Tibial nerve (tissue), 4 donors: ENCODE results near the gene FCRLA. TPM values are rescaled to one million over a fixed set of nuclear protein-coding genes. Genes with fewer than 3 reads are reported as not detected.
"Not testable (repeated sequence)": the region's sequence is repeated elsewhere in the genome, so short reads cannot be mapped to it uniquely, and the experiment has no call there.

ENCODE experiments used
- DNase-seq, 2 donors: peaks; one replicate each; pipeline ENCODE4 v3.0.0-alpha.2; 2019; ENCODE audit warnings: low spot score in 2 of 2
- H3K27ac ChIP-seq, 4 donors: fragments of 200-600 bp; sonication (generic) in 3 of 4; one replicate each; pipeline ENCODE4 v1.5.1; 2017 to 2019; ENCODE audit warnings: mild to moderate bottlenecking in 1 of 4
- H3K27me3 ChIP-seq, 2 donors: fragments of 200-600 bp; sonication (generic) in 1 of 2; one replicate each; pipeline versions ENCODE4 v1.5.1 to v1.6.0; 2017 to 2019
- H3K36me3 ChIP-seq, 3 donors: fragments of 200-600 bp; sonication (generic); one replicate each; pipeline ENCODE4 v1.5.1; 2018 to 2019
- H3K4me1 ChIP-seq, 4 donors: fragments of 200-600 bp; sonication (generic) in 3 of 4; one replicate each; pipeline ENCODE4 v1.5.1; 2017 to 2019
- H3K4me3 ChIP-seq, 4 donors: fragments of 200-600 bp; sonication (generic) in 3 of 4; one replicate each; pipeline ENCODE4 v1.5.1; 2017 to 2019; ENCODE audit warnings: mild to moderate bottlenecking in 1 of 4, moderate library complexity in 1 of 4
- H3K9me3 ChIP-seq, 4 donors: fragments of 200-600 bp; sonication (generic) in 3 of 4; one replicate each; pipeline ENCODE4 v1.5.1; 2017 to 2019
- EP300 ChIP-seq, 2 donors: sonication (generic); formaldehyde crosslinking; IDR thresholded peaks; one replicate each; pipeline ENCODE4 v1.6.1; 2017; ENCODE audit warnings: antibody characterized with exemption in 2 of 2, mild to moderate bottlenecking in 1 of 2
- POLR2A ChIP-seq, 2 donors: fragments of 450-650 bp; IDR thresholded peaks; one replicate each; pipeline ENCODE4 v1.6.1; 2017; ENCODE audit warnings: antibody characterized with exemption in 2 of 2, mild to moderate bottlenecking in 2 of 2, moderate library complexity in 2 of 2
- WGBS, 2 donors: methylation state at CpG; one replicate each; pipeline ENCODE4 v1.1.5; 2018; 5-methylcytosine and 5-hydroxymethylcytosine counted together
- total RNA-seq, 4 donors: library from RNA; depleted of rRNA; stranded (reverse); fragments of >200 nt; gene quantifications; one replicate each; pipeline ENCODE4 v1.1.0, GENCODE V29; 2016
- TF ChIP-seq, protein P1 (sequence below), 5 experiments: fragments of 200-600 bp in 3 of 5; fragments of 450-650 bp in 2 of 5; sonication (generic) in 3 of 5; IDR thresholded peaks; one replicate each; pipeline ENCODE4 v1.5.1; 2016 to 2019; ENCODE audit warnings: antibody characterized with exemption in 5 of 5, mild to moderate bottlenecking in 3 of 5, moderate library complexity in 2 of 5

FCRLA gene
- total RNA-seq, 4 donors from 2014 or later: 0.60 to 2.1 (median 1.1) TPM; not detected in 1

DNA sequence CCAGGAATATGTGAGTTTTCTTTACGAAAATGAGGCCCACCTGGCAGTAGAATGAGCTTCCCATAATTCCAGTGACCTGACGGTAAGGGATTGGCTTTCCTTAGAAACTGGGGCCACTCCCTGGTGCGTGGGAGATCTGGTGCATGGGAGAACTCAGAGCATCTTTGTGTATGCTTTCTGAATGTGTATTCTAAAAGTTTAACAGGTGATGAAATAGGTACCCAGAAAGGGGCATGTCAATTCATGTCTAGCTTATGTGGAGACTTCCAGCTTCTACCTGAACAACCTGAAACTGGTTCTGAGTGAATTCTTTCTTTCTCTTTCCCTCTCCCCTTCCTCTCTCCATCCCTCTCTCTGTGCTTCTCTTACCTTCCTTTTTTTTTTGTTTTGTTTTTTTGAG is 15.2 kb upstream of the FCRLA start:
- no peak for TF ChIP-seq EP300 (IDR thresholded peaks at IDR 0.05)
- no peak for TF ChIP-seq POLR2A (IDR thresholded peaks at IDR 0.05)
- TF ChIP-seq, protein P1, sequence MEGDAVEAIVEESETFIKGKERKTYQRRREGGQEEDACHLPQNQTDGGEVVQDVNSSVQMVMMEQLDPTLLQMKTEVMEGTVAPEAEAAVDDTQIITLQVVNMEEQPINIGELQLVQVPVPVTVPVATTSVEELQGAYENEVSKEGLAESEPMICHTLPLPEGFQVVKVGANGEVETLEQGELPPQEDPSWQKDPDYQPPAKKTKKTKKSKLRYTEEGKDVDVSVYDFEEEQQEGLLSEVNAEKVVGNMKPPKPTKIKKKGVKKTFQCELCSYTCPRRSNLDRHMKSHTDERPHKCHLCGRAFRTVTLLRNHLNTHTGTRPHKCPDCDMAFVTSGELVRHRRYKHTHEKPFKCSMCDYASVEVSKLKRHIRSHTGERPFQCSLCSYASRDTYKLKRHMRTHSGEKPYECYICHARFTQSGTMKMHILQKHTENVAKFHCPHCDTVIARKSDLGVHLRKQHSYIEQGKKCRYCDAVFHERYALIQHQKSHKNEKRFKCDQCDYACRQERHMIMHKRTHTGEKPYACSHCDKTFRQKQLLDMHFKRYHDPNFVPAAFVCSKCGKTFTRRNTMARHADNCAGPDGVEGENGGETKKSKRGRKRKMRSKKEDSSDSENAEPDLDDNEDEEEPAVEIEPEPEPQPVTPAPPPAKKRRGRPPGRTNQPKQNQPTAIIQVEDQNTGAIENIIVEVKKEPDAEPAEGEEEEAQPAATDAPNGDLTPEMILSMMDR (IDR thresholded peaks at IDR 0.05): no peak
- WGBS, 2 donors: 66 to 70% methylated on average over 3 of the region's 3 CpGs

DNA sequence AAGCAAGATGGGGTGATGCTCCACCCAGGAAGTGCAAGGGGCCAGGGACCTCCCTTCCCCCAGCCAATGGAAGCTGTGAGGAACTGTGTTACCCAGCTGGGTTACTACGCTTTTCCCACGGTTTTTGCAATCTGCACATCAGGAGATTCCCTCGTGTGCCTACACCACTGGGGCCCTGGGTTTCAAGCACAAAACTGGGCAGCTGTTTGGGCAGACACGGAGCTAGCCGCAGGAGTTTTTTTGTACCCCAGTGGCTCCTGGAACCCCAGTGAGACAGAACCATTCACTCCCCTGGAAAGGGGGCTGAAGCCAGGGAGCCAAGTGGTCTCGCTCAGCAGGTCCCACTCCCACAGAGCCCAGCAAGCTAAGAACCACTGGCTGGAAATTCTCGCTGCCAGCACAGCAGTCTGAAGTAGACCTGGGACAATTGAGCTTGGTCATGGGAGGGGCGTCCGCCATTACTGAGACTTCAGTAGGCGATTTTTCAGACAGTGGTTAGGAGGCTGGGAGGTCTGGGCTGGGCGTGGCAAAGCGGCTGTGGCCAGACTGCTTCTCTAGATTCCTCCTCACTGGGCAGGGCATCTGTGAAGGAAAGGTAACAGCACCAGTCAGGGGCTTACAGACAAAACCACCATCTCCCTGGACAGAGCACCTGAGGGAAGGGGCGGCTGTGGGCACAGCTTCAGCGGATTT is 13.9 kb upstream of the FCRLA start:
- H3K27ac ChIP-seq, H3K4me3 ChIP-seq, H3K36me3 ChIP-seq, H3K4me1 ChIP-seq, H3K27me3 ChIP-seq, DNase-seq, H3K9me3 ChIP-seq: not testable (repeated sequence)
- 83 to 91% methylated on average over 11 to 13 of the region's 14 CpGs for WGBS, 2 donors

More for the DNA sequence above, 15.2 kb upstream of the FCRLA start:
- Histone ChIP-seq H3K4me3 (no peak overlapping the region), H3K27me3 (no peaks in the 10 kb centered on the region), H3K9me3 (no peaks in the 10 kb centered on the region), H3K4me1 (no peaks in the 10 kb centered on the region), H3K36me3 (no peaks in the 10 kb centered on the region), H3K27ac (no peak overlapping the region)
- no peak for DNase-seq

DNA sequence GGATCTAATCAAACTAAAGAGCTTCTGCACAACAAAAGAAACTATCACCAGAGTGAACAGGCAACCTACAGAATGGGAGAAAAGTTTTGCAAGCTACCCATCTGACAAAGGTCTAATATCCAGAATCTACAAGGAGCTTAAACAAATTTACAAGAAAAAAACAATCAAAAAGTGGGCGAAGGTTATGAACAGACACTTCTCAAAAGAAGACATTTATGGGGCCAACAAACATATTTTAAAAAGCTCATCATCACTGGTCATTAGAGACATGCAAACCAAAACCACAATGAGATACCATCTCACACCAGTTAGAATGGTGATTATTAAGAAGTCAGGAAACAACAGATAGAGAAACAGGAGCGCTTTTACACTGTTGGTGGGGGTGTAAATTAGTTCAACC is 8.7 kb upstream of the FCRLA start:
- not testable (repeated sequence) for H3K9me3 ChIP-seq, H3K27ac ChIP-seq, H3K36me3 ChIP-seq, H3K4me3 ChIP-seq, H3K27me3 ChIP-seq, H3K4me1 ChIP-seq, DNase-seq
- WGBS, 2 donors: 87 to 91% methylated on average over 2 of the region's 2 CpGs

DNA sequence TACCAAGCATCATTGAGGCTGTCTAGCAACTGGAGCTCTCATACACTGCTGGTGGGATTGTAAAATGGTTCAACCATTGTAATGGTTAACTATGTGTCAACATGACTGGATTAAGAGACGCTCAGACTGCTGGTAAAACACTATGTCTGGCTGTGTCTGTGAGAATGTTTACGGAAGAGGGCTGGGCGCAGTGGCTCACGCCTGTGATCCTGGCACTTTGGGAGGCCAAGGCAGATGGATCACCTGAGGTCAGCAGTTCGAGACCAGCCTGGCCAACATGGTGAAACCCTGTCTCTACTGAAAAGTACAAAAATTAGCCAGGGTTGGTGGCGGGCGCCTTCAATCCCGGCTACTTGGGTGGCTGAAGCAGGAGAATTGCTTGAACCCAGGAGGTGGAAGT is 4.8 kb upstream of the FCRLA start:
- H3K4me1 ChIP-seq: peaks cover 0 to 8% (median 5%) of the 10 kb centered on the region in 4 donors
- no peak overlapping the region for H3K4me3 ChIP-seq
- no peaks in the 10 kb centered on the region for H3K9me3 ChIP-seq
- no peak for DNase-seq
- H3K36me3 ChIP-seq: no peaks in the 10 kb centered on the region
- H3K27ac ChIP-seq: no peak overlapping the region
- WGBS, 2 donors: 79 to 85% methylated on average over 8 of the region's 8 CpGs
- TF ChIP-seq EP300 (IDR thresholded peaks at IDR 0.05) (no peak), POLR2A (IDR thresholded peaks at IDR 0.05) (no peak)
- TF ChIP-seq, protein P1 (IDR thresholded peaks at IDR 0.05): no peak
- H3K27me3 ChIP-seq: no peaks in the 10 kb centered on the region

DNA sequence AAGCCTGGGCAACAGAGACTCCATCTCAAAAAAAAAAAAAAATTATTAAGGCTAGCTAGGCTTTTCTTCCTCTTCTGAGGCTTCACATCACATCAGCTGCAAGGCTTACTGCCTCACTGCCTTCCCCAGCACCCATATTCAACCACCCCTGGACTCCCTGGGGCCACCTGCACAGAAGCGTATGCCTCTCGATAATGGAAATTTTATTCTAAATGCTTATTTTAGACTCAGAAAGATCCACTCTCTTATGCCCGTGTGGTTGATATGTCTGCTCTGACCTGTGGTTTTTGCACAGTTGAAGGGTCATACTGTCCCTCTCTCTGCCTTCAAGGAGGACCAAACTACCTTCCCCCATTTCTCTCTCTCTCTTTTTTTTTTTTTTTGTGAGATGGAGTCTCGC is 1.5 kb upstream of the FCRLA start:
- H3K36me3 ChIP-seq: no peaks in the 10 kb centered on the region
- peaks cover 0 to 8% (median 5%) of the 10 kb centered on the region in 4 donors for H3K4me1 ChIP-seq
- no peaks in the 10 kb centered on the region for H3K27me3 ChIP-seq
- TF ChIP-seq EP300 (IDR thresholded peaks at IDR 0.05) (no peak), POLR2A (IDR thresholded peaks at IDR 0.05) (no peak)
- TF ChIP-seq, protein P1 (IDR thresholded peaks at IDR 0.05): no peak
- no peak overlapping the region for H3K27ac ChIP-seq
- H3K4me3 ChIP-seq: no peak overlapping the region
- 85 to 94% methylated on average over 4 of the region's 4 CpGs for WGBS, 2 donors
- no peaks in the 10 kb centered on the region for H3K9me3 ChIP-seq
- no peak for DNase-seq

DNA sequence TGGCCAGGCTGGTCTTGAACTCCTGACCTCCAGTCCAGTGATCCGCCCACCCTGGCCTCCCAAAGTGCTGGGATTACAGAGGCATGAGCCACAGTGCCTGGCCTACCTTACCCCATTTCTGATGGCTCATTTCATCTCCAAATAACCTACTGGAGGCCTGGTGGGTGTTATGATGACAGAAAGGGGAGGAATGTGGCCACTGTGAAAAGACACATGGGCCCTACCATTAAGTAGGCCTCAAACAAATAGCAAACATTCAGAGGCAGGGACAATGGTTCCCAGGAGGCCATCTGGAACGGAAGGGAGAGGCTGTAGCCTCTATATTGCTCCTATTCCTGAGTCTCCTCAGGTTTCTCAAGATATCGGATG is 932 bp upstream of the FCRLA start:
- no peaks in the 10 kb centered on the region for H3K27me3 ChIP-seq
- no peaks in the 10 kb centered on the region for H3K9me3 ChIP-seq
- peak overlapping the region in 3 of 4 donors; percentile 5 to 77 (median 55) for H3K27ac ChIP-seq
- peaks cover 0 to 8% (median 5%) of the 10 kb centered on the region in 4 donors for H3K4me1 ChIP-seq
- DNase-seq: no peak
- H3K36me3 ChIP-seq: no peaks in the 10 kb centered on the region
- 70 to 78% methylated on average over 3 of the region's 3 CpGs for WGBS, 2 donors
- no peak overlapping the region for H3K4me3 ChIP-seq
- TF ChIP-seq EP300 (IDR thresholded peaks at IDR 0.05) (no peak), POLR2A (IDR thresholded peaks at IDR 0.05) (no peak)
- TF ChIP-seq, protein P1 (IDR thresholded peaks at IDR 0.05): no peak
